SU-DHL-6 (cell line): ENCODE measurements around the gene SDK2.

Source experiments
- CTCF ChIP-seq: fragments of 200-600 bp; sonication (generic); IDR thresholded peaks from one replicate; pipeline ENCODE4 v1.5.1; 2017; ENCODE audit warnings: antibody characterized with exemption, mild to moderate bottlenecking, low read length, moderate library complexity; ENCODE audit not compliant: insufficient read depth, poor library complexity, severe bottlenecking
- EZH2phosphoT487 ChIP-seq: fragments of 200-600 bp; sonication (generic), shearing (Covaris generic); conservative IDR thresholded peaks from 2 replicates; pipeline ENCODE4 v1.6.1; 2018; ENCODE audit warnings: mild to moderate bottlenecking, antibody characterized with exemption, low read length, moderate library complexity, mixed read lengths

- TF ChIP-seq CTCF (no peak), EZH2phosphoT487 (no peak)
These were observed 358.7 kb downstream of the SDK2 start for GRCh38 chr17:73285603-73285908.
